NCI-H460 (cell line): ENCODE results near the gene HSH2D. TPM values are rescaled to one million over a fixed set of nuclear protein-coding genes. Genes with fewer than 3 reads are reported as not detected.
"Not testable (repeated sequence)": the region's sequence is repeated elsewhere in the genome, so short reads cannot be mapped to it uniquely, and the experiment has no call there.

ENCODE experiments used
- DNase-seq: peaks from one replicate; pipeline ENCODE4 v3.0.0-alpha.2; 2016; ENCODE audit warnings: low read depth; ENCODE audit errors: extremely low read depth
- total RNA-seq: library from RNA; depleted of rRNA; stranded (reverse); fragments of >200 nt; shearing (Covaris generic); gene quantifications from 2 replicates; pipeline ENCODE4 v1.2.3, GENCODE V29; 2014

Gene HSH2D
- total RNA-seq, 1 experiment from 2014 or later = not detected

- DNase-seq = no peak
Observed at GRCh38 chr19:16153582-16154336, 10.3 kb downstream of the HSH2D start.

GRCh38 chr19:16154557-16154956, 11.1 kb downstream of the HSH2D start:
- no peak for DNase-seq

DNA sequence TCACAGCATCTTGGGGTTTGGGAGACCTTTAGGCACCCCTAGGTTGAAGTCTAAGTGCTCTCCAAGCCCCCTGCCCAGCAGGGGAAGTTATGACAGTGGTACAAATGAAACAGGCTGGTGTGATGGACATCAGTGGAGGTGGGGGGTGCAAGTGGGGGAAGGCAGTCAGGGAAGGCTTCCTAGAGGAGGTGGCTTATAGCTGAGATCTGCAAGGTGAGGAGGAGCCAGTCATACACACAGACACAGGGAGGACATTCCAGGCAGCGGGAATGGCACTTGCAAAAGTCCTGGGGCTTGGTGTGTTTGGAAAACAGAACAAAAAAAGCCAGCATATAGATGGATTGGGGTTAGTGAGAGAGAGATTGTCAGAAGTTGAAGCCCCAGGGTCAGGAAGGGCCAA, 11.6 kb downstream of the HSH2D start:
- DNase-seq = no peak

DNA sequence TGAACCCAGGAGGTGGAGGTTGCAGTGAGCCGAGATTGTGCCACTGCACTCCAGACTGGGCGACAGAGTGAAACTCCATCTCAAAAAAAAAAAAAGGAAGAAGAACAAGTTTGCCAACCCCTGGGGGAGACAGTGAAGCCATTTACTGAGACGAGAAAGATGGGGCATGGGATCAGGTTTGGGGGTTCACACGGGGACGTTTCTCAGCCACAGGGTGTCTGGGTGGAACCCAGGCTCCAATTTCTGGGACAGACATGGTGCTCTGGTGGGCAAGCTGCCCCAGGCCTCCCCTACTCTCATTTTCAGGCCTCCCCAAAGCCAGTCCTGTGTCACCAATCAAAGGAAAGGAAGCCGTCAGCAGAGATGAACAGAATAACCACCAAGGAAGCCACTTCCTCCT, 13.4 kb downstream of the HSH2D start:
- no peak for DNase-seq

DNA sequence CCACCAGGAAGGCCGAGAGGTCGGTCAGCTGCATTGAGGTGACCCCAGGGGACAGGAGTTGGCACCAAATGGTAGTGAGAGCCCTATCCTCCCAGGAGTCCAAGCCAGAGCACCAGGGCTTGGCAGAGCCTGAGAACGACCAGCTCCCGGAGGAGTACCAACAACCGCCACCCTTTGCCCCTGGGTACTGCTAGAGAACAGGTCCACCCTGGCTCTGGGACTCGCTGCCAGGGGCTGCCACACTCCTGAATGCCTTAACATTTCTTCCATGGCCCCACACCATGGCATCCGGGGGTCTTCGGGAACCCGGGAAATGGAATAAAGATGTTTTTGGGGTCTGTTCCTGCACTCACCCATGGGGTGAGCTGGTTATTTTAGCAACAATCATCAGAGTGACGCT, 14.1 kb downstream of the HSH2D start:
- no peak for DNase-seq

DNA sequence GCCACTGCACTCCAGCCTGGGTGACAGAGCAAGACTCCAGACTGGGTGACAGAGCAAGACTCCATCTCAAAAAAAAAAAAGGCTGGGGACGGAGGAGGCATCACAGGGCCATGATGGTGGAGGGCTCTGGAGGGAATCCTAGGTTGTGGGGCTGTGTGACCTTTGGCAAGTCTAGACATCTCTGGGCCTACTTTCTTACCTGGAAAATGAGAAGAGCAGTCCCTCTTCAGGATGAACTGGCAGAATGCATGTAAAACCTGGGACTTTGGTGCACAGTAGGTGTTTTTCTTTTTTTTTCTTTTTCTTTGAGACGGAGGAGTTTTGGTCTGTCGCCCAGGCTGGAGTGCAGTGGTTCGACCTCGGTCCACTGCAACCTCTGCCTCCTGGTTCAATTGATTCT, 16.2 kb downstream of the HSH2D start:
- no peak for DNase-seq

DNA sequence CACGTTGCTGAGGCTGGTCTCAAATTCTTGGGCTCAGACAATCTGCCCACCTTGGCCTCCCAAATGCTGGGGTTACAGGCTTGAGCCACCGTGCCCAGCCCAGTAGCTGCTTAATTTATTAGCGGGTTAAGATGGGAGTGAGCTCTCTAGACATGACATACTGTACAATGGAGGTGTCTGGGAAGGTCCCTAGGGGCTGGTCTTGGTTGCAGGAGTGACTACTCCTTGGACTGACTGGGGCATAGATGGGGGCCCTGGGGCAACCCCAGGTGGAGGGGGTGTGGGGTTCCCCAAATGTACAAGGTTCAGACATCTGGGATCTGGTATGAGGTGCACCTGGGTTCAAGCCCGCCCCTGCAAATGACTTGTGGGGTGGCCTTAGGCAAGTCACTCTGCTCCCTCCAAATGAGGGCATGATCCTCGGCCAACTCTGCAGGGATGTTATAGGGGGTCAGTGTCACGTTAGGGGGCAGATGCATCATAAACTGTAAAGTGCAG, 17.0 kb downstream of the HSH2D start:
- no peak for DNase-seq

GRCh38 chr19:16160943-16161560, 17.6 kb downstream of the HSH2D start:
- DNase-seq = no peak

DNA sequence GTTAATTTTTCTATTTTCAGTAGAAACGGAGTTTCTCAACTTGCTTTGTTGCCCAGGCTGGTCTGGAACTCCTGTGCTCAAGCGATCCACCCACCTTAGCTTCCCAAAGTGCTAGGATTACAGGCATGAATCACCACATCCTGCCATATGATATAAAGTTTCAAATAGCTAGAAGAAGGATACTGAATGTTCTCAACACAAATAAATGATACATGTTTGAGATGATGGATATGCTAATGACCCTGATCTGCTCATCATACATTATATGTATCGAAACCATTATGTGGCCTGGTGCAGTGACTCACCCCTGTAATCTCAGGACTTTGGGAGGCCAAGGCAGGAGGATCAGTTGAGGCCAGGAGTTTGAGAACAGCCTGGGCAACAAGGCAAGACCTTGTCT, 18.4 kb downstream of the HSH2D start:
- no peak for DNase-seq

DNA sequence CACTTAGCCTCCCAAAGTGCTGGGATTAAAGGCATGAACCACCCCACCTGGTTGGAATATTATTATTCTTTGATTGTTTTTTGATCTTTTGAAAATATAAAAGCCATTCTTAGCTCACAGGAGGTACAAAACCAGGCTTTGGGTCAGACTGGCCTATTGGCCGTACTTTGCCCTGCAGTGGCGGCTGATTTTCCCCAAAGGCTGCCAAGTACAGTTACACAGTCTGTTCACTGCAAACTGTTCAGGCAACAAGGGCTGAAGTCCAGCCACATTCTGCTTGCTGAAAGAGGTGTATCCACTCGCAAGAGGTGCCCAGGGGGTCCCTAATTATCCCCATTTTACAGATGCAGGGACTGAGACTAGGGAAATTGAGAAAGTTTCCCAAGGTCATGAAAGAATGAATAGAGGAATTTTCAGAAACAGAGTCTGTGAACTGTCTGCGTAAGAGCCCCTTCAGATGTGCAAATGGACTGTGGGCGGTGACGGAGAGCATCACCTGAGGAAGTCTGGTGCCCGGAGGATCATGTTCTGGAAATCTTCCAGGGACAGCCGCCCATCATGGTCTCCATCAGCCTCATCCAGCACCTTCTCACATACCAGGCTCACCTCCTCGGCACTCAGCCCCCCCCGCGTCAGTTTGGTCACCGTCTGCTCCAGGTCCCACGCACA, 20.9 kb downstream of the HSH2D start:
- no peak for DNase-seq

GRCh38 chr19:16166417-16166816, 22.9 kb downstream of the HSH2D start:
- DNase-seq = no peak

- DNase-seq = no peak
Observed at GRCh38 chr19:16167055-16167454, 23.6 kb downstream of the HSH2D start.

- no peak for DNase-seq
Observed at GRCh38 chr19:16168465-16169081, 25.1 kb downstream of the HSH2D start.

DNA sequence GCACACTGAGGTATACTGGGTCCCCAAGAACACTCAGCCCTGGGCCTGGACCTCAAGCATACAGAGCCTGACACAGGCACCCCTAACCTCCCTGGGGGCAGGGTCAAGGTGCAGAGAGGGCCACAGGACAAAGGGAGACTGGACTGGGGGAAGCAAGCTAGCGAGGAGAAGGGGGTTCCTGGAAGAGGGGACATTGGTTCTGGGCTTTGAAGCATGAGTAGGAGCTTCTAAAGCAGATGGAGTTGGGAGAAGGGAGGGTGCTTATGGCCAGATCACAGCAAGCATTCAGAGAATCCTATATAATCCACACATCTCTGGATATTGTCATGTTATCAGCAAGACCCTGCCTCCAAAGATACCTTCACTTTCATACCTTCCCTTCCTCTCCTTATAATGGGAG, 26.6 kb downstream of the HSH2D start:
- DNase-seq = no peak

- no peak for DNase-seq
Observed at GRCh38 chr19:16175954-16176353, 32.5 kb downstream of the HSH2D start.

- DNase-seq = not testable (repeated sequence)
Observed at GRCh38 chr19:16178866-16179265, 35.4 kb downstream of the HSH2D start.

DNA sequence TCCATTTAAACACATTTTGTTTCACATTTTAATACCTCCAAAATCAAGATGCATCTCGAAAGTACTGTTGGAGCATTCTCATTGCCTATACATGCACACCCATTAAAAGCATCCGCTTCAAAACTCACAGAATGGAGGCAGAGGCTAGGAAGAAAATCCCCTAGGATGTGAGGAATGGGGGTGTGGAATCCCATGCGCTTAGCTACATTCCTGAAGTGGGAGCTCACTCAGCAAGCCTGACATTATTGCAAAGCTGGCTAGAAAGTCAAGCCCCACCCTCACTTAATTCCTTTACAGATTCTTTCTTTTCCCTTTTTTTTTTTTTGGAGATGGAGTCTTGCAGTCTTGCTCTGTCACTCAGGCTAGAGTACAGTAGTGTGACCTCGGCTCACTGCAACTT, 37.1 kb downstream of the HSH2D start:
- DNase-seq = no peak

- no peak for DNase-seq
Observed at GRCh38 chr19:16184665-16185122, 41.2 kb downstream of the HSH2D start.

GRCh38 chr19:16185123-16185767, 41.8 kb downstream of the HSH2D start, which contains the start of gene FAM32A:
Gene FAM32A, plus strand, starts transcription at chr19:16185410. Its CDS starts 33 bp downstream, at chr19:16185443.
- DNase-seq = peak; percentile 97

DNA sequence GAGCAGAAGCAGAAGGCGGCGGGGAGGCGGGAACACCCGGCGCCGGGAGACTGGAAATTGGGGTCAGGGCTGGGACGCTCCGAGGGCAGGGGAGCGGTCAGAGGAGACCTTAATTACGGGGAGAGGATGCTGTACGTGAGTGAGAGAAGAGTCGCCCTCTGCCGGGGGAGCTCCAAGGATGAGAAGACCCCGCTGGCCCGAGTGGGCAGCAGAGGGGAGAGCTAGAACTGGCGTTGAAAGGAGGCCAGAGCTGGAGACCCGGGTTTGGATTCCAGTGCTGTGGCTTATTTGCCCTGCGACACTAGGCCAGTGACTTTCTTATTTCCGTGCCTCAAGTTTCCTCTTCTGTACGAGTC, 42.3 kb downstream of the HSH2D start:
- DNase-seq = no peak

DNA sequence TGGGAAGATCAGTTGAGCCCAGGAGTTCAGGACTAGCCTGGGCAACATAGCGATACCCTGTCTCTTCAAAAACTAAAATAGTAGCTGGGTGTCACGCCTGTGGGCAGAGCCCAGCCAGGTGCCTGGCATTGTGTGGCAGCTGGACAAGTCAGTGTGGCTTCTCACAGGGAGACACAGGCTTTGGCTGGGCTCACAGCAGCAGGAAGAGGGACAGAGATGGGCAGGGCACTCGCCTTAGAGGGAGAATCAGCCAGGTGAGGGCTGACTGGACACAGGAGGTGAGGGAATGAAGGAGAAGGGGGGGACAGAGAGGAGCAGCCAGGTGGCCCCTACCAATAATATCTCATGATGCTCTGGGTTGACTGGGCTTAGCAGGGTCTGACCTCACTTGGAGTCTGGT, 45.0 kb downstream of the HSH2D start:
- DNase-seq = no peak
